Astrocyte (in vitro differentiated cells and primary cell): ENCODE data around the gene APOA4. TPM values are rescaled to one million over a fixed set of nuclear protein-coding genes. Genes with fewer than 3 reads are reported as not detected.
A peak's percentile ranks its signal among the peaks of the same experiment; 100 is the strongest.

Source experiments
- DNase-seq: peaks from one replicate; pipeline ENCODE4 v3.0.0-alpha.2; 2010; ENCODE audit warnings: low read depth
- FAIRE-seq: peaks from 2 replicates; lab custom pipeline; 2011; peaks lifted over from hg19 to GRCh38; lab: Jason Lieb, UNC
- H2AFZ ChIP-seq: 2 replicates; pipeline ENCODE4 v1.6.0; 2012; ENCODE audit warnings: low read depth, low read length, inconsistent platforms
- H3K27ac ChIP-seq: 2 replicates; pipeline ENCODE4 v1.5.1; 2011; ENCODE audit warnings: low read depth, low read length, inconsistent platforms
- H3K27me3 ChIP-seq: 2 replicates; pipeline ENCODE4 v1.6.0; 2011; ENCODE audit warnings: low read length, inconsistent platforms; ENCODE audit not compliant: insufficient read depth
- H3K36me3 ChIP-seq: 2 replicates; pipeline ENCODE4 v1.5.1; 2011; ENCODE audit warnings: low read length, inconsistent platforms; ENCODE audit not compliant: insufficient read depth
- H3K4me1 ChIP-seq: 2 replicates; pipeline ENCODE4 v1.5.1; 2011; ENCODE audit warnings: low read length, inconsistent platforms; ENCODE audit not compliant: insufficient read depth
- H3K4me2 ChIP-seq: 2 replicates; pipeline ENCODE4 v1.6.0; 2012; ENCODE audit warnings: low read length, inconsistent platforms
- H3K4me3 ChIP-seq: 2 replicates; pipeline ENCODE4 v1.5.1; 2011; ENCODE audit warnings: low read depth, mild to moderate bottlenecking, low read length, inconsistent platforms; ENCODE audit not compliant: insufficient read depth
- H3K79me2 ChIP-seq: 2 replicates; pipeline ENCODE4 v1.6.0; 2012; ENCODE audit warnings: mild to moderate bottlenecking, low read length, inconsistent platforms; ENCODE audit not compliant: insufficient read depth
- H3K9ac ChIP-seq: 2 replicates; pipeline ENCODE4 v1.6.0; 2012; ENCODE audit warnings: mild to moderate bottlenecking, low read length, inconsistent platforms
- H3K9me3 ChIP-seq: 2 replicates; pipeline ENCODE4 v1.5.1; 2012; ENCODE audit warnings: low read depth, mild to moderate bottlenecking, low read length, inconsistent platforms; ENCODE audit not compliant: insufficient read depth
- H4K20me1 ChIP-seq: 2 replicates; pipeline ENCODE4 v1.6.0; 2012; ENCODE audit warnings: low read length, inconsistent platforms; ENCODE audit not compliant: insufficient read depth
- H3K27ac Mint-ChIP-seq: one replicate; pipeline ENCODE4 v1.8.0; 2021; ENCODE audit warnings: mild to moderate bottlenecking, mixed read lengths; ENCODE audit not compliant: unreplicated experiment
- H3K27me3 Mint-ChIP-seq: one replicate; pipeline ENCODE4 v1.8.0; 2021; ENCODE audit warnings: low read depth, mixed read lengths; ENCODE audit not compliant: unreplicated experiment
- H3K36me3 Mint-ChIP-seq: one replicate; pipeline ENCODE4 v1.8.0; 2021; ENCODE audit warnings: low read depth, mixed read lengths; ENCODE audit not compliant: unreplicated experiment
- H3K4me1 Mint-ChIP-seq: one replicate; pipeline ENCODE4 v1.8.0; 2021; ENCODE audit warnings: low read depth, mixed read lengths; ENCODE audit not compliant: unreplicated experiment
- H3K4me3 Mint-ChIP-seq: one replicate; pipeline ENCODE4 v1.8.0; 2021; ENCODE audit warnings: mild to moderate bottlenecking, moderate library complexity, mixed read lengths; ENCODE audit not compliant: unreplicated experiment
- H3K9me3 Mint-ChIP-seq: one replicate; pipeline ENCODE4 v1.8.0; 2021; ENCODE audit warnings: mild to moderate bottlenecking, mixed read lengths; ENCODE audit not compliant: unreplicated experiment
- CTCF ChIP-seq: IDR thresholded peaks from 2 replicates; pipeline ENCODE4 v1.5.1; 2011; ENCODE audit warnings: low read depth, mild to moderate bottlenecking, inconsistent platforms, low read length, moderate library complexity; ENCODE audit not compliant: insufficient read depth
- EZH2 ChIP-seq: IDR thresholded peaks from 2 replicates; pipeline ENCODE4 v1.6.1; 2012; ENCODE audit warnings: mild to moderate bottlenecking, low read length, inconsistent platforms; ENCODE audit not compliant: insufficient read depth
- total RNA-seq: library from RNA; stranded (reverse); gene quantifications from 2 replicates; pipeline ENCODE4 v1.2.1, GENCODE V29; 2021

The APOA4 gene
- total RNA-seq, 1 donor from 2014 or later: not detected

GRCh38 chr11:116774661-116775060 lies 48.4 kb downstream of the APOA4 start:
- Mint-ChIP-seq H3K36me3 (peaks cover 9% of the 10 kb centered on the region), H3K27me3 (no peaks in the 10 kb centered on the region), H3K4me3 (no peak overlapping the region), H3K4me1 (peaks cover 9% of the 10 kb centered on the region), H3K27ac (no peak overlapping the region), H3K9me3 (peaks cover 2% of the 10 kb centered on the region)
- Histone ChIP-seq H3K27me3 (no peaks in the 10 kb centered on the region), H3K27ac (no peak overlapping the region), H3K9ac (no peak overlapping the region), H3K79me2 (peaks cover 25% of the 10 kb centered on the region), H3K4me3 (no peak overlapping the region), H3K36me3 (peaks cover 36% of the 10 kb centered on the region), H3K9me3 (no peaks in the 10 kb centered on the region), H2AFZ (no peak overlapping the region), H3K4me1 (peaks cover 8% of the 10 kb centered on the region), H4K20me1 (peaks cover 6% of the 10 kb centered on the region), H3K4me2 (no peak overlapping the region)
- no peak for FAIRE-seq
- DNase-seq: no peak
- TF ChIP-seq EZH2 (no peak), CTCF (no peak)

GRCh38 chr11:116773203-116774097 lies 49.7 kb downstream of the APOA4 start:
- Mint-ChIP-seq H3K27ac (peak overlapping the region; percentile 55), H3K4me3 (peak overlapping the region; percentile 93), H3K9me3 (peaks cover 2% of the 10 kb centered on the region), H3K27me3 (no peaks in the 10 kb centered on the region), H3K4me1 (peaks cover 9% of the 10 kb centered on the region), H3K36me3 (peaks cover 5% of the 10 kb centered on the region)
- H3K79me2 ChIP-seq: peaks cover 28% of the 10 kb centered on the region
- H3K4me3 ChIP-seq: peak overlapping the region; percentile 81
- H3K27ac ChIP-seq: no peak overlapping the region
- no peak for TF ChIP-seq CTCF
- no peak for TF ChIP-seq EZH2
- H3K27me3 ChIP-seq: no peaks in the 10 kb centered on the region
- H3K9me3 ChIP-seq: no peaks in the 10 kb centered on the region
- H3K36me3 ChIP-seq: peaks cover 24% of the 10 kb centered on the region
- H2AFZ ChIP-seq: peak overlapping the region; percentile 76
- no peak for DNase-seq
- H3K9ac ChIP-seq: peak overlapping the region; percentile 68
- H3K4me2 ChIP-seq: peak overlapping the region; percentile 95
- peaks cover 8% of the 10 kb centered on the region for H3K4me1 ChIP-seq
- H4K20me1 ChIP-seq: no peaks in the 10 kb centered on the region
- FAIRE-seq: no peak
